H1 (cell line): ENCODE data around the gene TMEM204. TPM values are rescaled to one million over a fixed set of nuclear protein-coding genes. Genes with fewer than 3 reads are reported as not detected.

Experiments used
- CTCF ChIA-PET: fragments of 300-600 bp; sonication (Branson Sonifier 250); formaldehyde crosslinking; loops from one replicate; lab custom pipeline; 2021; ENCODE audit not compliant: partially characterized antibody; lab: Charles Lee
- POLR2A ChIA-PET: fragments of 300-600 bp; sonication (Branson Sonifier 250); formaldehyde crosslinking; loops from one replicate; lab custom pipeline; 2021; ENCODE audit warnings: inconsistent platforms; ENCODE audit not compliant: partially characterized antibody; lab: Charles Lee
- DNase-seq, 2 experiments: peaks; one replicate each; pipeline versions ENCODE4 v3.0.0 to v3.0.0-alpha.2; 2010 to 2022; ENCODE audit warnings: low spot score in 2 of 2, low read depth in 1 of 2, mixed read lengths in 1 of 2
- FAIRE-seq: peaks from 2 replicates; lab custom pipeline; 2011; peaks lifted over from hg19 to GRCh38; lab: Jason Lieb, UNC
- H2AFZ ChIP-seq: 2 replicates; pipeline ENCODE4 v1.8.1; 2012; ENCODE audit warnings: low read length, inconsistent platforms
- H2AK5ac ChIP-seq: 2 replicates; pipeline ENCODE4 v1.6.1; 2013; ENCODE audit warnings: low read depth, low read length
- H2BK120ac ChIP-seq: replicated peaks from 2 replicates; pipeline ENCODE3; 2013; ENCODE audit warnings: low read depth, low read length, inconsistent platforms
- H2BK12ac ChIP-seq: 2 replicates; pipeline ENCODE4 v1.6.1; 2013; ENCODE audit warnings: low read depth, low read length
- H2BK15ac ChIP-seq: 2 replicates; pipeline ENCODE4 v1.6.1; 2013; ENCODE audit warnings: low read length
- H2BK20ac ChIP-seq: 2 replicates; pipeline ENCODE4 v1.6.1; 2013; ENCODE audit warnings: low read length
- H2BK5ac ChIP-seq: 2 replicates; pipeline ENCODE4 v1.6.1; 2013; ENCODE audit warnings: low read depth, low read length
- H3K14ac ChIP-seq: 2 replicates; pipeline ENCODE4 v1.6.1; 2013; ENCODE audit warnings: inconsistent platforms; ENCODE audit not compliant: insufficient read length
- H3K18ac ChIP-seq: 2 replicates; pipeline ENCODE4 v1.6.1; 2013; ENCODE audit warnings: low read length; ENCODE audit errors: extremely low read depth
- H3K23ac ChIP-seq: 2 replicates; pipeline ENCODE4 v1.6.1; 2013; ENCODE audit warnings: inconsistent platforms; ENCODE audit not compliant: insufficient read length
- H3K23me2 ChIP-seq: 2 replicates; pipeline ENCODE4 v1.6.1; 2013; ENCODE audit warnings: low read depth, low read length
- H3K27ac ChIP-seq: 2 replicates; pipeline ENCODE4 v1.6.1; 2011; ENCODE audit warnings: low read depth, low read length, inconsistent platforms
- H3K27me3 ChIP-seq, 4 experiments: replicated peaks in 1 of 4; 1 replicate in 1 of 4; 2 replicates in 3 of 4; pipeline versions ENCODE4 v1.6.1 to v1.8.1; 2011 to 2013; ENCODE audit warnings: low read length in 3 of 4, mild to moderate bottlenecking in 3 of 4, inconsistent platforms in 2 of 4, mixed read lengths in 2 of 4, moderate library complexity in 1 of 4; ENCODE audit not compliant: control insufficient read depth in 3 of 4, insufficient read depth in 3 of 4; ENCODE audit errors: extremely low read depth in 1 of 4
- H3K36me3 ChIP-seq, 4 experiments: 2 replicates each; pipeline versions ENCODE4 v1.6.1 to v1.8.1; 2011 to 2013; ENCODE audit warnings: mild to moderate bottlenecking in 4 of 4, low read length in 3 of 4, moderate library complexity in 2 of 4, control low read depth in 1 of 4, inconsistent platforms in 1 of 4; ENCODE audit not compliant: insufficient read depth in 4 of 4, control insufficient read depth in 2 of 4
- H3K4ac ChIP-seq: replicated peaks from 2 replicates; pipeline ENCODE3; 2013; ENCODE audit warnings: low read length, low read depth, mixed read lengths, inconsistent platforms; ENCODE audit not compliant: insufficient read length
- H3K4me1 ChIP-seq, 4 experiments: replicated peaks in 1 of 4; 1 replicate in 1 of 4; 2 replicates in 3 of 4; pipeline versions ENCODE4 v1.6.1 to v1.8.1; 2011 to 2013; ENCODE audit warnings: low read length in 3 of 4, inconsistent platforms in 2 of 4, mixed read lengths in 1 of 4; ENCODE audit not compliant: insufficient read depth in 4 of 4, control insufficient read depth in 3 of 4
- H3K4me2 ChIP-seq, 2 experiments: 2 replicates each; pipeline versions ENCODE4 v1.6.1 to v1.8.1; 2011 to 2013; ENCODE audit warnings: low read depth in 2 of 2, low read length in 2 of 2, control low read depth in 1 of 2, inconsistent platforms in 1 of 2, mild to moderate bottlenecking in 1 of 2; ENCODE audit not compliant: insufficient read depth in 1 of 2
- H3K4me3 ChIP-seq, 4 experiments: fragments of 200-600, 300-600 bp in 1 of 4; sonication (generic), shearing (Covaris generic), sonication (Bioruptor Twin) in 1 of 4; 2 replicates each; pipeline versions ENCODE4 v1.5.1 to v1.8.1; 2011 to 2016; ENCODE audit warnings: low read length in 4 of 4, low read depth in 3 of 4, control low read depth in 2 of 4, inconsistent platforms in 2 of 4, mild to moderate bottlenecking in 2 of 4, mixed read lengths in 1 of 4, moderate library complexity in 1 of 4; ENCODE audit not compliant: insufficient read depth in 2 of 4; ENCODE audit errors: extremely low read depth in 1 of 4
- H3K56ac ChIP-seq: replicated peaks from 2 replicates; pipeline ENCODE3; 2013; ENCODE audit warnings: low read depth, mild to moderate bottlenecking, mixed read lengths, low read length, inconsistent platforms; ENCODE audit not compliant: insufficient read length
- H3K79me1 ChIP-seq: 2 replicates; pipeline ENCODE4 v1.6.1; 2013; ENCODE audit warnings: low read depth, low read length, control low read depth
- H3K79me2 ChIP-seq, 2 experiments: 2 replicates each; pipeline versions ENCODE4 v1.6.1 to v1.8.1; 2012 to 2013; ENCODE audit warnings: low read length in 2 of 2, mild to moderate bottlenecking in 2 of 2, inconsistent platforms in 1 of 2; ENCODE audit not compliant: insufficient read depth in 2 of 2, control insufficient read depth in 1 of 2
- H3K9ac ChIP-seq, 4 experiments: replicated peaks in 1 of 4; 1 replicate in 1 of 4; 2 replicates in 3 of 4; pipeline versions ENCODE4 v1.6.1 to v1.8.1; 2011 to 2013; ENCODE audit warnings: low read depth in 3 of 4, low read length in 3 of 4, control low read depth in 2 of 4, mild to moderate bottlenecking in 2 of 4, moderate library complexity in 2 of 4, inconsistent platforms in 1 of 4; ENCODE audit errors: extremely low read depth in 1 of 4
- H3K9me3 ChIP-seq, 2 experiments: 2 replicates each; pipeline versions ENCODE4 v1.6.1 to v1.8.1; 2012 to 2013; ENCODE audit warnings: mild to moderate bottlenecking in 2 of 2, moderate library complexity in 2 of 2, control low read depth in 1 of 2, inconsistent platforms in 1 of 2, low read depth in 1 of 2, low read length in 1 of 2, mixed read lengths in 1 of 2; ENCODE audit not compliant: insufficient read depth in 2 of 2
- H4K20me1 ChIP-seq, 2 experiments: replicated peaks in 1 of 2; 2 replicates each; pipeline versions ENCODE3 to v1.8.1; 2011 to 2013; ENCODE audit warnings: inconsistent platforms in 2 of 2, low read length in 2 of 2, mild to moderate bottlenecking in 1 of 2; ENCODE audit not compliant: insufficient read depth in 2 of 2, control insufficient read depth in 1 of 2
- H4K5ac ChIP-seq: 2 replicates; pipeline ENCODE4 v1.6.1; 2013; ENCODE audit warnings: low read length, low read depth, mixed read lengths, inconsistent platforms; ENCODE audit not compliant: insufficient read length
- H4K8ac ChIP-seq: 2 replicates; pipeline ENCODE4 v1.8.0; 2013; ENCODE audit warnings: mild to moderate bottlenecking, moderate library complexity, low read length, inconsistent platforms; ENCODE audit not compliant: insufficient read depth; ENCODE audit errors: extremely low read depth
- H4K91ac ChIP-seq: replicated peaks from 2 replicates; pipeline ENCODE3; 2013; ENCODE audit warnings: low read length, mixed read lengths, inconsistent platforms; ENCODE audit not compliant: insufficient read length
- CHD1 ChIP-seq: IDR thresholded peaks from 2 replicates; pipeline ENCODE4 v1.6.1; 2012; ENCODE audit warnings: low read depth, low read length, improper control_type of control experiment
- EP300 ChIP-seq, 2 experiments: IDR thresholded peaks; 1 replicate in 1 of 2; 2 replicates in 1 of 2; pipeline ENCODE4 v1.6.1; 2011 to 2012; ENCODE audit warnings: low read depth in 2 of 2, low read length in 2 of 2, mild to moderate bottlenecking in 2 of 2, borderline replicate concordance in 1 of 2, inconsistent platforms in 1 of 2, moderate library complexity in 1 of 2
- GTF2F1 ChIP-seq: IDR thresholded peaks from 2 replicates; pipeline ENCODE4 v1.6.1; 2012; ENCODE audit warnings: low read depth, low read length, improper control_type of control experiment, borderline replicate concordance
- HDAC6 ChIP-seq: IDR thresholded peaks from one replicate; pipeline ENCODE4 v1.7.1; 2012; ENCODE audit warnings: low read depth, mild to moderate bottlenecking, inconsistent platforms, low read length, moderate library complexity
- KDM1A ChIP-seq: fragments of 200-600, 300-600 bp; sonication (generic); IDR thresholded peaks from 2 replicates; pipeline ENCODE4 v1.7.1; 2016; ENCODE audit warnings: mild to moderate bottlenecking, low read length, borderline replicate concordance
- NANOG ChIP-seq: IDR thresholded peaks from 2 replicates; pipeline ENCODE4 v1.6.1; 2011; ENCODE audit warnings: low read length, low read depth, mild to moderate bottlenecking, inconsistent platforms; ENCODE audit not compliant: insufficient read depth, poor library complexity, severe bottlenecking
- RBBP5 ChIP-seq: IDR thresholded peaks from 2 replicates; pipeline ENCODE4 v1.7.1; 2012; ENCODE audit warnings: low read depth, mild to moderate bottlenecking, inconsistent platforms, low read length, moderate library complexity, borderline replicate concordance
- SAP30 ChIP-seq: fragments of 300-600 bp; sonication (generic); IDR thresholded peaks from 2 replicates; pipeline ENCODE4 v1.7.1; 2012; ENCODE audit warnings: low read length, moderate library complexity, mild to moderate bottlenecking, inconsistent platforms; ENCODE audit not compliant: insufficient read depth, insufficient replicate concordance
- SIN3A ChIP-seq, 2 experiments: IDR thresholded peaks in 1 of 2; conservative IDR thresholded peaks in 1 of 2; 2 replicates each; pipeline ENCODE4 v1.6.1; 2011 to 2012; ENCODE audit warnings: low read length in 2 of 2, improper control_type of control experiment in 1 of 2, low read depth in 1 of 2, mild to moderate bottlenecking in 1 of 2
- SP4 ChIP-seq: IDR thresholded peaks from 2 replicates; pipeline ENCODE4 v1.6.1; 2012; ENCODE audit warnings: low read length, inconsistent platforms
- TAF1 ChIP-seq: IDR thresholded peaks from 2 replicates; pipeline ENCODE4 v1.6.1; 2011; ENCODE audit warnings: mild to moderate bottlenecking, low read depth, low read length
- YY1 ChIP-seq: IDR thresholded peaks from 2 replicates; pipeline ENCODE4 v1.6.1; 2011; ENCODE audit warnings: low read depth, mild to moderate bottlenecking, low read length
- WGBS, 2 experiments: shearing (Covaris generic) in 1 of 2; methylation state at CpG; one replicate each; pipeline versions ENCODE4 v1.1.6 to v1.1.7; 2013 to 2015; ENCODE audit warnings: low lambda C conversion rate in 2 of 2, mixed read lengths in 2 of 2, inconsistent platforms in 1 of 2, low coverage in 1 of 2, missing lambda C conversion rate in 1 of 2; ENCODE audit not compliant: insufficient replicate concordance in 2 of 2, insufficient coverage in 1 of 2, insufficient read length in 1 of 2; ENCODE audit errors: extremely low coverage in 1 of 2, missing lambda C conversion rate in 1 of 2; 5-methylcytosine and 5-hydroxymethylcytosine counted together
- polyA plus RNA-seq, 7 experiments: library from polyadenylated mRNA; depleted of rRNA in 3 of 7; stranded (reverse) in 5 of 7; unstranded in 2 of 7; fragments of >200 nt in 5 of 7; fragments of 200-250 nt in 2 of 7; gene quantifications; 1 replicate in 5 of 7; 2 replicates in 1 of 7; 4 replicates in 1 of 7; pipeline versions ENCODE4 v1.2.1 to v1.2.3, GENCODE V29; 2011 to 2013; ENCODE audit warnings: missing spikeins in 2 of 7, mixed read lengths in 2 of 7
- total RNA-seq: library from RNA; stranded (reverse); fragmentation: NEBNext Ultra II Directional; extraction: Animal tissue kit (Norgen Biotek cat#: 25700); gene quantifications from 2 replicates; pipeline ENCODE4 v1.2.1, GENCODE V29; 2021
- TF ChIP-seq, protein P1 (sequence below): IDR thresholded peaks from 2 replicates; pipeline ENCODE4 v1.6.1; 2012; ENCODE audit warnings: inconsistent platforms

Gene TMEM204
- total and polyA plus RNA-seq, 2 of the 8 experiments (the other 6 are each of a cell fraction or from before 2014, with no cell fraction given), result not detected

DNA sequence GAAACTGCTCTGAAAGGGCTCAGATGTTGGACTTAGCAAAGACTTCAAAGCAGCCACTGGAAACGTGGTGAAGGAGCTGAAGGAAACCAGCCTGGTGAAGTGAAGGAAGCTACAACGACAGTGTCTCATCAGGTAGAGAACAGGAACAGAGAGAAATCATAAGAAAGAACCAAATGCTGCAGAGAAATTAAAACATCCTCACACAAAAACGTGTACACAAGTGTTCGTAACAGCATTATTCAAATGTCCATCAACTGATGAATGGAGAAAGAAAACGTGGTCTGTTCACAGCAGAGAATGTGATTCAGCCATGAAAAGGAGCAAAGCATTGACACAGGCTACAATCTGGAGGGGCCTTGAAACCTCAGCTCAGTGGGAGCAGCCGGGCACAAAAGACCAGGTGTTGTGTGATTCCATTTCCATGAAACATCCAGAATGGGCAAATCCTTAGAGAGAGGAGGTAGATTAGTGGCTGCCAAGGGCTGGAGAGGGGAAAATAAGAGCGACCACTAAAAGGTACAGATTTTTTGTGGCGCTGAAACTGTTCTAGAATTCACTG lies 51.5 kb downstream of the TMEM204 start:
- Histone ChIP-seq H3K23me2 (no peaks in the 10 kb centered on the region), H4K8ac (no peak overlapping the region), H2BK15ac (no peak overlapping the region), H3K23ac (no peak overlapping the region), H2BK12ac (no peak overlapping the region), H3K79me2 (no peaks in the 10 kb centered on the region), H3K27ac (no peak overlapping the region), H2BK20ac (no peak overlapping the region), H3K14ac (no peak overlapping the region), H4K20me1 (peaks cover 0 to 4% of the 10 kb centered on the region in 2 experiments), H3K18ac (no peak overlapping the region), H3K79me1 (no peaks in the 10 kb centered on the region), H2BK120ac (no peak overlapping the region), H3K4ac (no peak overlapping the region), H3K36me3 (peaks cover 3 to 29% (median 23%) of the 10 kb centered on the region in 4 experiments; a peak in 6 of 8 replicates), H2AFZ (no peak overlapping the region), H3K9ac (no peak overlapping the region), H3K56ac (no peak overlapping the region), H3K9me3 (no peaks in the 10 kb centered on the region), H4K91ac (no peak overlapping the region), H3K4me2 (no peak overlapping the region), H3K27me3 (no peaks in the 10 kb centered on the region), H4K5ac (no peak overlapping the region), H3K4me1 (no peaks in the 10 kb centered on the region), H3K4me3 (no peak overlapping the region), H2AK5ac (no peak overlapping the region), H2BK5ac (no peak overlapping the region)
- POLR2A ChIA-PET, result no interaction called here
- CTCF ChIA-PET, result no interaction called here
- FAIRE-seq, result no peak
- WGBS, 2 experiments, result 87% methylated on average over 8 of the region's 8 CpGs; no CpG with 5 or more reads in 1 of the 2 experiments
- DNase-seq, result no peak
- no peak for TF ChIP-seq RBBP5
- no peak for TF ChIP-seq EP300 (IDR thresholded peaks at IDR 0.05; ENCODE audit: borderline replicate concordance in 1 of 2, low read depth in 2 of 2, low read length in 2 of 2)
- TF ChIP-seq CHD1, result no peak
- no peak for TF ChIP-seq HDAC6
- TF ChIP-seq YY1, result no peak
- TF ChIP-seq SAP30, result no peak
- no peak for TF ChIP-seq SIN3A (conservative IDR thresholded peaks at IDR 0.05 in 1 of 2, IDR thresholded peaks at IDR 0.05 in 1 of 2; ENCODE audit: low read depth in 1 of 2, low read length in 2 of 2)
- no peak for TF ChIP-seq SP4
- no peak for TF ChIP-seq TAF1
- TF ChIP-seq, protein P1, sequence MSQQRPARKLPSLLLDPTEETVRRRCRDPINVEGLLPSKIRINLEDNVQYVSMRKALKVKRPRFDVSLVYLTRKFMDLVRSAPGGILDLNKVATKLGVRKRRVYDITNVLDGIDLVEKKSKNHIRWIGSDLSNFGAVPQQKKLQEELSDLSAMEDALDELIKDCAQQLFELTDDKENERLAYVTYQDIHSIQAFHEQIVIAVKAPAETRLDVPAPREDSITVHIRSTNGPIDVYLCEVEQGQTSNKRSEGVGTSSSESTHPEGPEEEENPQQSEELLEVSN, result no peak
- TF ChIP-seq GTF2F1, result no peak
- no peak for TF ChIP-seq NANOG
- TF ChIP-seq KDM1A, result no peak
